Measurements from ENCODE around the gene RAC3. TPM values are rescaled to one million over a fixed set of nuclear protein-coding genes. Genes with fewer than 3 reads are reported as not detected.

Gene RAC3
- total RNA-seq, 1 donor, result 9.1 TPM

DNA sequence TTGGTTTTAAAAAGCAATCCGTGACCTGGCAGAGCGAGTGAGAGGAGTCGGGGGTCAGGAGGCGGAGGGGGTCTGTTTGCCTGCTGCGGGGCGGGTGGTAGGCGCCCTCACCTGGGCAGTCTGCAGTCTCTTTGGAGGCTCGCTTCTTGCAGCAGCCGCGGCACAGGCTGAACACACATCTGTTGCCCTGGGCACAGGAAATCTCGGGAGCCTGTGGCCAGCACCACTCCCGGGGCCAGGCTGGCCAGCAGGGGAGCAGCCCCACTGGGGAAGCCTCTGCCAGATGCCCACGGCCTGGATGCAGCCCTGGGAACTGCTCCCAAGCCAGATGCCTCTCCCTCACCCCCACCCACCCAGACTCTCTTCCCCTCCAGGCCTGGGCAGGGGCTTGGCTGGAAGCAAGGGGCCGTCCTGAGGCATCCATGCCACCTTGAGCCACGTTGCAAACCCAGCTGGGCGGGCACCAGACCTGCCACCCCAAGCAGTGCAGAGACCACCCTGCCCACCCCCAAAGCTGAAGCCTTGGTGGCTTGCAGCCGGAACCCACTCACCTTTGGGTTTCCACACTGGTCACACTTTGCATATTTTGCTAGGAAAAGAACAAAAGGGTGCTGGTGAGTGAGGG lies 26.9 kb downstream of the RAC3 start:
- no peak for DNase-seq (ENCODE audit: low read depth)
- TF ChIP-seq, protein P1, sequence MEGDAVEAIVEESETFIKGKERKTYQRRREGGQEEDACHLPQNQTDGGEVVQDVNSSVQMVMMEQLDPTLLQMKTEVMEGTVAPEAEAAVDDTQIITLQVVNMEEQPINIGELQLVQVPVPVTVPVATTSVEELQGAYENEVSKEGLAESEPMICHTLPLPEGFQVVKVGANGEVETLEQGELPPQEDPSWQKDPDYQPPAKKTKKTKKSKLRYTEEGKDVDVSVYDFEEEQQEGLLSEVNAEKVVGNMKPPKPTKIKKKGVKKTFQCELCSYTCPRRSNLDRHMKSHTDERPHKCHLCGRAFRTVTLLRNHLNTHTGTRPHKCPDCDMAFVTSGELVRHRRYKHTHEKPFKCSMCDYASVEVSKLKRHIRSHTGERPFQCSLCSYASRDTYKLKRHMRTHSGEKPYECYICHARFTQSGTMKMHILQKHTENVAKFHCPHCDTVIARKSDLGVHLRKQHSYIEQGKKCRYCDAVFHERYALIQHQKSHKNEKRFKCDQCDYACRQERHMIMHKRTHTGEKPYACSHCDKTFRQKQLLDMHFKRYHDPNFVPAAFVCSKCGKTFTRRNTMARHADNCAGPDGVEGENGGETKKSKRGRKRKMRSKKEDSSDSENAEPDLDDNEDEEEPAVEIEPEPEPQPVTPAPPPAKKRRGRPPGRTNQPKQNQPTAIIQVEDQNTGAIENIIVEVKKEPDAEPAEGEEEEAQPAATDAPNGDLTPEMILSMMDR (IDR thresholded peaks at IDR 0.05; ENCODE audit: insufficient read depth, low read depth, low read length), result no peak
- no peak overlapping the region for H3K4me3 ChIP-seq (ENCODE audit: low read depth, low read length)

DNA sequence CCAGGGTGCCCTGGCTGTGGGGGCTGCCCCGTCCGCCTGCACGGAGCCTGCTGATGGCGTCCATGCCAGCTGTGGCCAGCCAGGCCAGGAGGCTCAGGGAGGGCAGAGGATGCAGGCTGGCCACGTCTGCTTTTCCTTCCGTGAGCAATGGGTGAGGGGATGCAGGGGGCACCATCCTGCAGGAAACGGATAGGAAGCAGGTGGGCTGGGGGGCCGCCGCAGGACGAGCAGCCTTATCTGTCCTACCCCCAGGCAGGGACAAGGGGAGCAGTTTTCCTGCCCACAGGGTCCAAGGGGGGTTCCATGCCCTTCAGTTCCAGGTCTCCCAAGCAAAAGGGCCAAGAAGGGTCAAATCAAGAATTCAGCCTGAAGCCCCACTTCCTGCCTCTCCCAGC lies 27.4 kb downstream of the RAC3 start:
- no peak overlapping the region for H3K4me3 ChIP-seq (ENCODE audit: low read depth, low read length)
- TF ChIP-seq, protein P1 (IDR thresholded peaks at IDR 0.05; ENCODE audit: insufficient read depth, low read depth, low read length), result no peak
- DNase-seq (ENCODE audit: low read depth), result no peak

DNA sequence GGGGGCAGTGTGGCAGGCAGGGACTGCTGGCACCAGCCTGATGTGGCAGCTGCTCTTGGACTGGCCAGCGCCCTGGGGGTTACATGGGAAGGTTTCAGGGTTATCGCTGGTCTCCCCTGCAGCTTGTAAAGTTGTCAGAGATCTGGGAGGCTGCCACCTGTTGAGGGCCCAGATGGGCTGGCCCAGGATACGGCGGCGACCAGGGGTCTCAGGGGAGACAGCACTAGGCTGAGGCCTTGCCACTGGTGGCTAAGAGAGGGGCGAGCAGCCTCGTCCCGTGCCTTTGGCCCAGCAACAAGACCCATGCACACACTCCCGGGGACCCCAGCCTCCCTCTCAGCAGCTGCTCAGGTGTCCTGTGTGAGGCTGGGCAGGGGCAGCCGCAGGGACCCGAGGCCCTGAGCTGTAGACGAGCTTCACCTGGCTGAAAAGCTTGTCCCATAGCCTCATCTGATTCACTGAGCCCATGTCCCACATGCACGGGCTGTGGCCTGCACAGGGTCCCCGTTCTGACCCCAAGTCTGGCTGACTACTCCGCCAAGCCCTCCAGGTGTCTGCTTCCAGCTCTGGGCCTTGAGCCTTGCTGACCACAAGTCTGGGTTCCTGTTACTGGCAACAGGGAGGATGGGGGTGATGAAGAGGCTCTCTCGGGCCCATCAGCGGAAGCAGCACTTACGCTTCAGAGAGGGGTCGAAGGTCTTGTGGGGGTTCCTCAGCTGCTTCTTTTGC lies 28.0 kb downstream of the RAC3 start:
- no peak for DNase-seq (ENCODE audit: low read depth)

DNA sequence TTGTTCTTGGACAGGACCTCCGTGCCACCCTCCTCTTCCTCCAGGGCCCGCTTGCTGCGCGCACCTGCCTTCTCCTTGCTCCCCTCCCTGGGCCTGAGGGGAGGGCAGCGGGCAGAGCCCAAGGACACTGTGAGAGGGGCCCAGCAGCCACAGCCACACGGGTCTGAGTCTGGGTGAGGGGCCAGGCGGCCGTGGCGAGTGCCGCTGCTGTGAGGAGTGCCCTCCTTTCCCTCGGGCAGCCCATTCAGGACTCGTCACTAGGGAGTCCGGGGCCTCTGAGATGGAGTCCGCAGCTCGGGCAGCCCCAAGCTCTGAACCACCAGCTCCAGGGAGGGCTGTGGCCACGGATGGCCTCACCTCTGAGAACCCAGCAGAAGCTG lies 28.5 kb downstream of the RAC3 start:
- H3K4me3 ChIP-seq (ENCODE audit: low read depth, low read length), result no peak overlapping the region
- TF ChIP-seq, protein P1 (IDR thresholded peaks at IDR 0.05; ENCODE audit: insufficient read depth, low read depth, low read length), result no peak
- DNase-seq (ENCODE audit: low read depth), result no peak

More for the DNA sequence above, 28.0 kb downstream of the RAC3 start:
- TF ChIP-seq, protein P1 (IDR thresholded peaks at IDR 0.05; ENCODE audit: insufficient read depth, low read depth, low read length), result no peak
- H3K4me3 ChIP-seq (ENCODE audit: low read depth, low read length), result no peak overlapping the region

DNA sequence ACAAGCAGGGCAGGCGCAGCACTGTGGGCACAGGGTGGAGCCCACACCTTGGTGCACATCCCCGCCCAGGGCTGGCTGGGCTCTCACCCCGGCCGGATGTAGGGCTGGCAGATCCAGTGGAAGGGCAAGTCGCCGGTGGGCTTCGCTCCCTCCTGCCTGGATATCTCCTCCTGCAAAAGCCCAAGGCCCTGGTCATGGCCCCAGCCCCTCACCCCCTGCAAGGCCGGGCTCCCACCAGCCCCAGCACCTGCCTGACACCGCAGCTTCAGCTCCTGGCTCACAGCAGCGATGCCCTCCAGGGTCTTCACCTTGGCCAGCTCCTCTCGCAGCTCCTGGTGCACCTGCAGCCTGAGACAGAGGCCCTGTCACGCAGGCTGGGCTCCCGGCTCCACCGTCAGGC lies 29.1 kb downstream of the RAC3 start:
- H3K4me3 ChIP-seq (ENCODE audit: low read depth, low read length), result no peak overlapping the region
- TF ChIP-seq, protein P1 (IDR thresholded peaks at IDR 0.05; ENCODE audit: insufficient read depth, low read depth, low read length), result no peak
- DNase-seq (ENCODE audit: low read depth), result no peak

DNA sequence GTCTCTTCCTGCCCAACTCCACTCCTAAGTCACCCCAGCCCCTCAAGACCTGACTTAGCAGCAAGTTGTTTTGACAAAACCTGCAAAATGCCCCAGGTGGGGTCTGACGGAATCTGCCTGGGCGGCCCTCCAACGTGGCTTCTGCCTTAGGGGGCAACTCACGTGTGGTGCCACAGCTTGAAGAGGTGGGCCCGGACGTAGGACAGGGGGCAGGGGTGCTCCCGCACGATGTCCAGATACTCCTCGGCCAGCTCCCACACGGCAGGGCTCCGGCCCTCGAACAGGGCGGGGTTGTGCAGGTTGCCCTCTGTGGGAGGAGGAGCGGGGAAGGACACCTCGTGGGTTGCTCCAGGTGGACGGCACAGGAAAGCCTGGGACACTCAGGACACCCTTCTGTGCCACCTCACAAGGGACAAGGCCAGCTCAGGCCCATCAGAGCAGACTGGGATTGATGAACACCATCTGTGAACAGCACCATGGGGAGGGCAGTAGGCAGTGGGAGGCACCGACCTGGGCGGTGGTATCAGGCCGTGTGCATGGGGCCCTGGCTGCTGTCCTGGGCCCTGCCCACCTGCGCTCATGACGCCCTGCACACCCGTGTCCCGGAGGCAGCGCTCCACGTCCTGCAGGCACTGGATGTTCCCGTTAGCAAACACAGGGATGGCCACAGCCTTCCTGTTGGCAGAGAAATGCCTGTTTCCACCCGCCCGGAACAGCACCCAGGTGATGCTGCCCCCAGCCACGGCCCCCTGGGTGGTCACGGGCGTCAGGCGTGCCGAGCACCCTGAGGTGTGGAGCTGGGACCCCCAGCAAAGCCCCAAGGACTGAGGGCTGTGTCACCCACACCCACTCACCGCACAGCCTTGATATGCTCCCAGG lies 29.8 kb downstream of the RAC3 start:
- no peak overlapping the region for H3K4me3 ChIP-seq (ENCODE audit: low read depth, low read length)
- no peak for DNase-seq (ENCODE audit: low read depth)
- TF ChIP-seq, protein P1 (IDR thresholded peaks at IDR 0.05; ENCODE audit: insufficient read depth, low read depth, low read length), result no peak

Data from fibroblast of villous mesenchyme (primary cell).